GM06990 (cell line): ENCODE measurements around the gene INTS12.
"Not testable (repeated sequence)": the region's sequence is repeated elsewhere in the genome, so short reads cannot be mapped to it uniquely, and the experiment has no call there.

Experiments
- DNase-seq: peaks from one replicate; pipeline ENCODE4 v3.0.0-alpha.2; 2011; ENCODE audit not compliant: insufficient read length; ENCODE audit errors: extremely low read depth
- H3K27me3 ChIP-seq: replicated peaks from 2 replicates; pipeline ENCODE4 v1.6.0; 2011; ENCODE audit warnings: low read length; ENCODE audit not compliant: control insufficient read depth, insufficient read depth
- H3K36me3 ChIP-seq: 2 replicates; pipeline ENCODE4 v1.5.1; 2011; ENCODE audit warnings: low read length; ENCODE audit not compliant: control insufficient read depth, insufficient read depth
- H3K4me3 ChIP-seq: replicated peaks from 2 replicates; pipeline ENCODE4 v1.5.1; 2011; ENCODE audit warnings: low read depth, mild to moderate bottlenecking, control low read depth, low read length
- CTCF ChIP-seq: IDR thresholded peaks from 2 replicates; pipeline ENCODE4 v1.5.1; 2011; ENCODE audit warnings: low read length, control low read depth, mild to moderate bottlenecking, inconsistent platforms; ENCODE audit not compliant: insufficient read depth, poor library complexity, severe bottlenecking

INTS12 gene

GRCh38 chr4:105698607-105699006 lies 9.9 kb downstream of the INTS12 start:
- TF ChIP-seq CTCF = no peak

GRCh38 chr4:105695832-105696231 lies 12.7 kb downstream of the INTS12 start:
- H3K4me3 ChIP-seq, DNase-seq, H3K27me3 ChIP-seq, H3K36me3 ChIP-seq: not testable (repeated sequence)

More at GRCh38 chr4:105698607-105699006, 9.9 kb downstream of the INTS12 start:
- no peak for DNase-seq
- Histone ChIP-seq H3K4me3 (no peak overlapping the region), H3K27me3 (no peaks in the 10 kb centered on the region), H3K36me3 (peaks cover 4% of the 10 kb centered on the region)

GRCh38 chr4:105694812-105695211 lies 13.7 kb downstream of the INTS12 start:
- DNase-seq, H3K4me3 ChIP-seq, H3K36me3 ChIP-seq, H3K27me3 ChIP-seq: not testable (repeated sequence)

GRCh38 chr4:105686571-105686970 lies 21.9 kb downstream of the INTS12 start:
- Histone ChIP-seq H3K36me3 (peaks cover 7% of the 10 kb centered on the region), H3K4me3 (no peak overlapping the region), H3K27me3 (no peaks in the 10 kb centered on the region)
- DNase-seq = no peak
- no peak for TF ChIP-seq CTCF

- Histone ChIP-seq H3K4me3 (no peak overlapping the region), H3K27me3 (no peaks in the 10 kb centered on the region), H3K36me3 (peaks cover 5% of the 10 kb centered on the region)
- no peak for TF ChIP-seq CTCF
- no peak for DNase-seq
These were observed 25.5 kb downstream of the INTS12 start for GRCh38 chr4:105683038-105683437.

GRCh38 chr4:105679186-105679585 lies 29.3 kb downstream of the INTS12 start:
- Histone ChIP-seq H3K4me3 (no peak overlapping the region), H3K27me3 (no peaks in the 10 kb centered on the region), H3K36me3 (peaks cover 5% of the 10 kb centered on the region)
- TF ChIP-seq CTCF = no peak
- DNase-seq = no peak

GRCh38 chr4:105677709-105678108 lies 30.8 kb downstream of the INTS12 start:
- Histone ChIP-seq H3K36me3 (peaks cover 2% of the 10 kb centered on the region; the same call in 1 of the 2 replicates), H3K4me3 (no peak overlapping the region), H3K27me3 (no peaks in the 10 kb centered on the region)
- no peak for TF ChIP-seq CTCF
- no peak for DNase-seq
